PC-3 (cell line): ENCODE data around the gene CEP112. TPM values are rescaled to one million over a fixed set of nuclear protein-coding genes. Genes with fewer than 3 reads are reported as not detected.

Experiments
- ATAC-seq: fragments of 200-7000 bp; cut with Tn5 transposase; 2 replicates; pipeline ENCODE4 v1.9.1; 2020; ENCODE audit warnings: mild to moderate bottlenecking, moderate library complexity
- BruUV-seq: library from RNA; stranded (reverse); fragments of 400-500 nt; replicated peaks from 2 replicates; lab custom pipeline; 2021; lab: Mats Ljungman, UMichigan
- CTCF ChIA-PET: fragments of 300-600 bp; sonication (Branson Sonifier 250); formaldehyde crosslinking; loops from one replicate; lab custom pipeline; 2022; ENCODE audit warnings: antibody characterized with exemption; lab: Charles Lee
- POLR2A ChIA-PET: fragments of 300-600 bp; sonication (Branson Sonifier 250); formaldehyde crosslinking; loops from one replicate; lab custom pipeline; 2022; ENCODE audit warnings: antibody characterized with exemption; ENCODE audit not compliant: unreplicated experiment; lab: Charles Lee
- DNase-seq: peaks from one replicate; pipeline ENCODE4 v3.0.0-alpha.2; 2015
- H2AFZ ChIP-seq: fragments of 300-600 bp; sonication (generic); 2 replicates; pipeline ENCODE4 v1.6.0; 2016; ENCODE audit warnings: antibody characterized with exemption, low read length
- H3F3A ChIP-seq: fragments of 300-600 bp; sonication (generic); one replicate; pipeline ENCODE4 v1.6.0; 2017; ENCODE audit warnings: antibody characterized with exemption, low read length, control low read depth, mild to moderate bottlenecking; ENCODE audit not compliant: unreplicated experiment
- H3K27ac ChIP-seq: fragments of 300-600 bp; sonication (generic); 2 replicates; pipeline ENCODE4 v1.5.1; 2016; ENCODE audit warnings: mild to moderate bottlenecking, low read length
- H3K27me3 ChIP-seq: fragments of 300-600 bp; sonication (generic); 2 replicates; pipeline ENCODE4 v1.6.1; 2016; ENCODE audit warnings: low read length, mixed read lengths
- H3K36me3 ChIP-seq: fragments of 300-600 bp; sonication (generic); 2 replicates; pipeline ENCODE4 v1.6.1; 2016; ENCODE audit warnings: low read depth, mixed run types, low read length, mixed read lengths
- H3K4me1 ChIP-seq: fragments of 300-600 bp; sonication (generic); 2 replicates; pipeline ENCODE4 v1.5.1; 2016; ENCODE audit warnings: low read length; ENCODE audit not compliant: insufficient read depth
- H3K4me2 ChIP-seq: fragments of 300-600 bp; sonication (generic); 2 replicates; pipeline ENCODE4 v1.6.0; 2016; ENCODE audit warnings: low read length
- H3K4me3 ChIP-seq: fragments of 300-600 bp; sonication (generic); 2 replicates; pipeline ENCODE4 v1.5.1; 2016; ENCODE audit warnings: mild to moderate bottlenecking, low read length, mixed read lengths
- H3K79me2 ChIP-seq: fragments of 300-600 bp; sonication (generic); 2 replicates; pipeline ENCODE4 v1.6.1; 2017; ENCODE audit warnings: low read length, mixed read lengths
- H3K9ac ChIP-seq: fragments of 300-600 bp; sonication (generic); 2 replicates; pipeline ENCODE4 v1.6.0; 2016; ENCODE audit warnings: mild to moderate bottlenecking, low read length
- H3K9me2 ChIP-seq: fragments of 300-600 bp; sonication (generic); replicated peaks from 2 replicates; pipeline ENCODE4 v1.6.1; 2016; ENCODE audit warnings: mixed run types, low read length, mixed read lengths
- H3K9me3 ChIP-seq: fragments of 300-600 bp; sonication (generic); 2 replicates; pipeline ENCODE4 v1.6.1; 2016; ENCODE audit warnings: low read length, mixed read lengths
- H4K20me1 ChIP-seq: fragments of 300-600 bp; sonication (generic); 2 replicates; pipeline ENCODE4 v1.6.1; 2016; ENCODE audit warnings: low read length, mixed read lengths
- CTCF ChIP-seq: fragments of 300-600 bp; sonication (generic); conservative IDR thresholded peaks from 2 replicates; pipeline ENCODE4 v1.5.1; 2017; ENCODE audit warnings: antibody characterized with exemption, low read depth, mild to moderate bottlenecking, low read length
- EZH2 ChIP-seq: fragments of 300-600 bp; sonication (generic); IDR thresholded peaks from one replicate; pipeline ENCODE4 v1.6.1; 2017; ENCODE audit warnings: antibody characterized with exemption, mild to moderate bottlenecking, low read length; ENCODE audit not compliant: unreplicated experiment
- EZH2phosphoT487 ChIP-seq: fragments of 300-600 bp; sonication (generic); IDR thresholded peaks from 2 replicates; pipeline ENCODE4 v1.6.1; 2018; ENCODE audit warnings: mild to moderate bottlenecking, antibody characterized with exemption, low read length, borderline replicate concordance
- intact Hi-C: fragments of 100-400 bp; cut with micrococcal nuclease; formaldehyde crosslinking; loops from 2 replicates; pipeline ENCODE4 v1.9.0; 2023
- total RNA-seq: library from RNA; depleted of rRNA; stranded (reverse); fragments of >200 nt; gene quantifications from 2 replicates; pipeline ENCODE4 v1.2.3, GENCODE V29; 2014

Gene CEP112
- total RNA-seq, 1 experiment from 2014 or later, result 6.5 TPM

GRCh38 chr17:65776890-65777289 lies 415.0 kb downstream of the CEP112 start:
- Histone ChIP-seq H3K9me2 (no peaks in the 10 kb centered on the region), H3K79me2 (no peaks in the 10 kb centered on the region), H3K27me3 (no peaks in the 10 kb centered on the region), H3K4me1 (no peaks in the 10 kb centered on the region), H2AFZ (no peak overlapping the region), H3F3A (no peaks in the 10 kb centered on the region), H3K9me3 (no peaks in the 10 kb centered on the region), H3K4me3 (no peak overlapping the region), H3K9ac (no peak overlapping the region), H3K36me3 (no peaks in the 10 kb centered on the region), H3K27ac (no peak overlapping the region), H3K4me2 (no peak overlapping the region), H4K20me1 (no peaks in the 10 kb centered on the region)
- POLR2A ChIA-PET, result no interaction called here
- intact Hi-C loops, result no loop called here
- ATAC-seq (no peak), DNase-seq (no peak)
- no TSS peak for BruUV-seq
- CTCF ChIA-PET, result no interaction called here
- no peak for TF ChIP-seq EZH2
- no peak for TF ChIP-seq CTCF
- TF ChIP-seq EZH2phosphoT487, result no peak

- no peak for DNase-seq
- H3K79me2 ChIP-seq, result no peaks in the 10 kb centered on the region
- no peak overlapping the region for H3K4me2 ChIP-seq
- no peaks in the 10 kb centered on the region for H3K9me3 ChIP-seq
- no peak overlapping the region for H3K27ac ChIP-seq
- H2AFZ ChIP-seq, result no peak overlapping the region
- POLR2A ChIA-PET, result no interaction called here
- H3K4me3 ChIP-seq, result no peak overlapping the region
- TF ChIP-seq EZH2 (no peak), EZH2phosphoT487 (no peak), CTCF (no peak)
- no peaks in the 10 kb centered on the region for H3K4me1 ChIP-seq
- intact Hi-C loops, result no loop called here
- H3K9me2 ChIP-seq, result no peaks in the 10 kb centered on the region
- H3K9ac ChIP-seq, result no peak overlapping the region
- CTCF ChIA-PET, result no interaction called here
- ATAC-seq, result no peak
- H4K20me1 ChIP-seq, result no peaks in the 10 kb centered on the region
- BruUV-seq, result no TSS peak
- H3K36me3 ChIP-seq, result no peaks in the 10 kb centered on the region
- no peaks in the 10 kb centered on the region for H3F3A ChIP-seq
- H3K27me3 ChIP-seq, result no peaks in the 10 kb centered on the region
Observed at GRCh38 chr17:65774787-65775186, 417.1 kb downstream of the CEP112 start.

GRCh38 chr17:65772989-65773388 lies 418.9 kb downstream of the CEP112 start:
- Histone ChIP-seq H4K20me1 (no peaks in the 10 kb centered on the region), H3K36me3 (no peaks in the 10 kb centered on the region), H3K4me3 (no peak overlapping the region), H3K4me2 (no peak overlapping the region), H3K27ac (no peak overlapping the region), H3K9me2 (no peaks in the 10 kb centered on the region), H3K9me3 (no peaks in the 10 kb centered on the region), H2AFZ (no peak overlapping the region), H3K27me3 (no peaks in the 10 kb centered on the region), H3K79me2 (no peaks in the 10 kb centered on the region), H3F3A (no peaks in the 10 kb centered on the region), H3K9ac (no peak overlapping the region), H3K4me1 (no peaks in the 10 kb centered on the region)
- ChIA-PET POLR2A (no interaction called here), CTCF (interaction anchor here (0.6 to 1.0 kb wide), 2 partner anchors 201 to 479 kb away, joined by 4 read pairs; no protein-coding TSS in a partner anchor)
- intact Hi-C loops, result no loop called here
- no peak for DNase-seq
- TF ChIP-seq EZH2 (no peak), EZH2phosphoT487 (no peak), CTCF (no peak)
- ATAC-seq, result no peak
- BruUV-seq, result no TSS peak
